Lower leg skin (tissue), 3 donors: ENCODE data around the gene CAAP1.

Experiments used
- CTCF ChIP-seq, 3 donors: fragments of 450-650 bp; IDR thresholded peaks; one replicate each; pipeline ENCODE4 v1.5.1; 2016; ENCODE audit warnings: antibody characterized with exemption in 3 of 3, mild to moderate bottlenecking in 3 of 3, moderate library complexity in 2 of 3
- POLR2A ChIP-seq, 2 donors: fragments of 450-650 bp; IDR thresholded peaks; one replicate each; pipeline ENCODE4 v1.6.1; 2016 to 2017; ENCODE audit warnings: antibody characterized with exemption in 2 of 2, mild to moderate bottlenecking in 1 of 2, moderate library complexity in 1 of 2

GRCh38 chr9:26812217-26812616 is 80.4 kb downstream of the CAAP1 start:
- TF ChIP-seq CTCF (IDR thresholded peaks at IDR 0.05) (no peak), POLR2A (IDR thresholded peaks at IDR 0.05) (no peak)
